GM19043 (cell line): Measurements from ENCODE around the gene COA3.

Experiments used
- ATAC-seq: cut with Tn5 transposase; IDR thresholded peaks from one replicate; pipeline ENCODE4 v1.9.1; 2021; ENCODE audit warnings: low read depth; ENCODE audit not compliant: unreplicated experiment

COA3 gene

GRCh38 chr17:42760652-42761581, 37.6 kb downstream of the COA3 start, which contains the start of gene RAMP2:
Gene RAMP2 (plus strand): TSS chr17:42761227. CDS start chr17:42761262, 35 bp downstream.
- no peak for ATAC-seq

GRCh38 chr17:42759982-42760651, 38.4 kb downstream of the COA3 start:
- ATAC-seq: no peak

GRCh38 chr17:42754782-42755181, 43.7 kb downstream of the COA3 start:
- ATAC-seq: no peak

- ATAC-seq: no peak
These were observed 46.9 kb downstream of the COA3 start for GRCh38 chr17:42751628-42752027.

- ATAC-seq: no peak
These were observed 47.7 kb downstream of the COA3 start for GRCh38 chr17:42750739-42751344.

GRCh38 chr17:42748908-42749798, 49.4 kb downstream of the COA3 start:
- no peak for ATAC-seq

GRCh38 chr17:42748202-42748907, 50.1 kb downstream of the COA3 start:
- no peak for ATAC-seq
